Measurements from ENCODE around the gene CNGA1. TPM values are rescaled to one million over a fixed set of nuclear protein-coding genes. Genes with fewer than 3 reads are reported as not detected.
A peak's percentile ranks its signal among the peaks of the same experiment; 100 is the strongest.

Gene CNGA1
- 1.3 TPM for total RNA-seq
- long read RNA-seq, partial matches to known transcripts: 0 of 1 reads
- long read RNA-seq, other reads (novel, unspliced or antisense): 1 of 1 reads

GRCh38 chr4:48016141-48017107 lies at the start of gene CNGA1, which contains the start of gene NIPAL1:
TSS of gene CNGA1 (minus strand) at chr4:48016681. CDS start at chr4:47952689, 63,992 bp downstream.
TSS of gene NIPAL1 (plus strand) at chr4:48016772. CDS start at chr4:48016840, 68 bp downstream.
- peak; percentile 90 for DNase-seq (ENCODE audit: low spot score)

- no peak for DNase-seq (ENCODE audit: low spot score)
Measured at GRCh38 chr4:48065587-48066052, 49.1 kb upstream of the CNGA1 start.

DNA sequence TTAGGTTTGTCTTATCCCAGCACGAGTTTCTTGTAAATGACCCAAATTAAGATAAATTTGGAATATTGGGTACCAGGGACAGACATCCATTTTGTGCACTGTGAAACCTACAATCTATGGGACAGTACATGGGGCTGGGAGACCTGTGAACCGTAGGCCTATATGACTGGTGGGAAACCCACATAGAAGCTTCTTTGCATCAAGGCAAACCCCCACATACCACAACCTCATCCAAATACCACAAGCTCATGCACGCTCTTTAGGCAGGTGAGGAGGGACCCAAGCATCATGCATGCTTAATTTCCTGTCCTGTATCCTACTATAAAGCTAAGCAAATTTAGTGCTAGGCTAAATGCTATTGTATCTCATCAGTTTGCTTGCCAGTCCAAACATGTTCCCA lies 47.9 kb upstream of the CNGA1 start:
- no peak for DNase-seq (ENCODE audit: low spot score)

- no peak for DNase-seq (ENCODE audit: low spot score)
Measured at GRCh38 chr4:48058617-48059530, 42.4 kb upstream of the CNGA1 start.

- no peak for DNase-seq (ENCODE audit: low spot score)
Measured at GRCh38 chr4:48051078-48051477, 34.6 kb upstream of the CNGA1 start.

GRCh38 chr4:48049483-48049882 lies 33.0 kb upstream of the CNGA1 start:
- DNase-seq (ENCODE audit: low spot score): no peak

DNA sequence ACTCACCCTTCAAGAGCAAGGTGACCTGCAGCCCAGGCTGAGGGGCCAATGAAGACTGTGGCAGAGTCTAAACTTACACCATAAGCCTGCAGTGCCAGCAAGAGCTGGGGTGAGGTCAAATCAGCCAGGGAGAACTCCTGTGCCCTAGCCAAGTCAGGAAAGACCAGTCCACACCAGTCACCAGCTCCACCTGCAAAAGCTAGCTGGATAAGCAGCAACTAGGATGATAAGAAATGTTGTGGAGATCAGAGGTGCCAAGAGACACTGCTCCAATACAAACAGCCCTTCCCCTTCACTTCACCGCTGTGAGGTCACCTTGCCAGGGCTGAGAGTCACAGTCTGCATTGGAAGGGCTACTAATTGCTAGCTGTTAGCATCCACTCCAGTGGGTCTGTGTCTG lies 31.4 kb upstream of the CNGA1 start:
- no peak for DNase-seq (ENCODE audit: low spot score)

DNA sequence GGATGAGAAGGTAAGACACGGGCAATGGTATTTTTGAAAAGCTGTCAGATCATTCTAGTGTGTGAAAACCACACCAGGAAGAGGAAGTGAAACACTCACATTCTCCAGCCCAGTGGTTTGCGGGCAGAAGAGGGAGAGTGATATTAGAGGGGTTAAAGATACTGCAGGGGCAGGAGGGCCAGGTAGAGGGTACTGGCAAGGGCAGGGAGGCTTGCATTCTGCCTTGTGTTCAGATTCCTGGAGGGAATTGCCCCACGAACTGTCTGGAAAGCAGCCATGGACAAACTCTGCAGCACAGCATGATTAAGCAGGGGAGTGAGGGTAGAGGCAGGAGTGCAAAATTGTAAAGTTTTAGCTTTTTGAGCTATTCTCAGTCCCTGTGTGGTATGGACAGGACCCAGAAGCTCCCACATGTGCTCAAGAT lies 31.0 kb upstream of the CNGA1 start:
- DNase-seq (ENCODE audit: low spot score): no peak

GRCh38 chr4:48046059-48046458 lies 29.6 kb upstream of the CNGA1 start:
- DNase-seq (ENCODE audit: low spot score): no peak

- DNase-seq (ENCODE audit: low spot score): no peak
Measured at GRCh38 chr4:48044298-48044697, 27.8 kb upstream of the CNGA1 start.

GRCh38 chr4:48043504-48043903 lies 27.0 kb upstream of the CNGA1 start:
- DNase-seq (ENCODE audit: low spot score): no peak

- DNase-seq (ENCODE audit: low spot score): no peak
Measured at GRCh38 chr4:48042979-48043461, 26.5 kb upstream of the CNGA1 start.

DNA sequence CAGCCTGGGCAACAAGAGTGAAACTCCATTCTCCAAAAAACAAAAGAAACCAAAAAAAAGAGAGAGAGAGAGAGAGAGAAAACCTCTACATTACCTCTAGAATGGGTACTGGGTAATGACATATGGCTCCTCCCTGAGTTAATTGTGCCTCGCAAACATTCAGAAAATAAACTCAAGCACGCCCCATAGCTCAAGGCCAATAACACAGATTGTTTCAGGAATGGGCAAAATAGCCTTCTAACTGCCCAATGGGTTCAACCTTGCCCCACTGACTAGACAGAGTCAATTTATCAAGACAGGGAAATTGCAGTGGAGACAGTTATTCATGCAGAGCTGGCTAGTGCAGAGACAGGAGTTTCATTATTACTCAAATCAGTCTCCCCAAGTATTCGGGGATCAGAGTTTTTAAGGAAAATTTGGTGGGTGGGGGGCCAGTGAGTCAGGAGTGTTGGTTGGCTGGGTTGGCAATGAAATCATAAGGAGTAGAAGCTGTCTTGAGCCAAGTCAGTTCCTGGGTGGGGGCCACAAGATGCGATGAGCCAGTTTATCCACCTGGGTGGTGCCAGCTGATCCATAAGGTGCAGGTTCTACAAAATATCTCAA lies 25.2 kb upstream of the CNGA1 start:
- no peak for DNase-seq (ENCODE audit: low spot score)

GRCh38 chr4:48039561-48039960 lies 23.1 kb upstream of the CNGA1 start:
- no peak for DNase-seq (ENCODE audit: low spot score)

DNA sequence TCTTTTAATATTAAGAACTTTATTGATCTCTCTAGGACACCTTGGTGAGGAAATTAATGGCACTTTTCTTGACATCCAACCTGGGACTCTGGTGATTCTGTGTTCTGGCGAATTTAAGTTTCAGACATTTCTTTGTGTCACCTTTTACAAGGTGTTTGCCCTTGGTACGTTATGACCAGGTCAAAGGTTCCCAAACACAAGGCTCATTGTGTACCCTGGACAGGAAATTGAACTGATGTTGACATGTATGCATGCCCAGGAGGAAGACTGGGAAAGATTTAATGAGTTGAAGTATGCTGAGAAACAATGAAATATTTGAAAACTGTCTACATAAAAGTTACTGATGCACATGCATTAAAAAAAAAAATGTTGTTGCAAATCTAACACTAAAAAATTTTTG lies 22.2 kb upstream of the CNGA1 start:
- DNase-seq (ENCODE audit: low spot score): no peak

GRCh38 chr4:48037117-48037462 lies 20.6 kb upstream of the CNGA1 start:
- DNase-seq (ENCODE audit: low spot score): no peak

DNA sequence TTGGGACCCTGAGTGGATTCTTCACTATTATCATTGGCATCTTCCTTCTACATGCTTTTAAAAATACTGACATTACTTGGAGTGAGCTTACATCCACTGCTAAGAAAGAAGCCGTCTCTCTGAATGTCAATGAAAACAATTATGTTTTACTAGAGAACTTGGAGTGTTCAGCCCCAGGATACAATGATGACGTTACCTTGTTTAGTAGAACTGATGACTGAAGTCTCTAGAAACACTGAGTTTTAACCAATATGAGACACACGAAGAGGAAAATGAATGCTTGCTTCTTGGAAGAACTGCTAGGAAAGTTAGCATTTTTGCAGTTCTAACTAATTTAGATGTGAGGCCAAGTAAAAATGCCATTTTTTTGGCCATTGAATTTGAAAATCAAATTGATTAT lies 19.5 kb upstream of the CNGA1 start:
- DNase-seq (ENCODE audit: low spot score): no peak

DNA sequence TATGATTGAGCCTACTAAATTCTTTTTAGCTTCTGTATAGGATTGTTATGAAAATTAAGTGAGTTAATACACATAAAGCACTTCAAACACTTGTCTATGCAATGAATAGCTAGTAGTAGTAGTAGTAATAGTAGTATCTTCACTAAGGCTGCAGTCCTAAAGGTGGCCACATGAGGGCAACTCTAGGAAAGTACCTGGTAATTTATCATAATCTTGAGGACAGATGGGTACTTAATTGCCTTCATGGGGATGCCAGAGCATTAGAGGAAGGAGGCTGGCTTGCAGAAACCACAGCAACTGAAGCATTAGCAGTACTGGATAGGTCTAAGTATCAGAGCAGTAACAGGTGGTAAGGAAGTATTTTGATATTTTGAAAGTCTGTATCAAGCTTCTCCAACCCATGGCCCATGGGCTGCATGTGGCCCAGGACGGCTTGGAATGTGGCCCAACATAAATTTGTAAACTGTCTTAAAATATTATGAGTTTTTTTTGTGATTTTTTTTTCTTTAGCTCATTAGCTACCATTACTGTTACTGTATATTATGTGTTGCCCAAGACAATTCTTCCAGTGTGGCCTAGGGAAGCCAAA lies 17.4 kb upstream of the CNGA1 start:
- DNase-seq (ENCODE audit: low spot score): no peak

DNA sequence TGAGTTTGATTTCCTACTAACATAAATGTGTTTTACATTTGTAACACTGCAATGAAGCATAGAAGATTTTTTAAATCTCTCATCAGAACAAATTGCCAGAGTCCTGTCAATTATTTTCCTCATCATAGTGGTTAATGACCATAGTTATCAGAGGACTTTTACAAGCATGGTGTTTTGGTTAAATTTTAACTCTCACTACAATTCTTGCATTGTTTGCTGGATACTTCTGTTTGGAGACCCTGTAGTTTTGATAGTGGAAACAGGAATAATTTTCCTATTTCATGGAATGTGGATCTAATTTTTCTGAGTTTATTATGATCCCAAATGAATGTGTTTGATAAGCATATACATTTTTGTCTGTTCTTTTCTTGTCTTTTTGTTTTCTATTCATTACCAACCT lies 16.9 kb upstream of the CNGA1 start:
- DNase-seq (ENCODE audit: low spot score): no peak

DNA sequence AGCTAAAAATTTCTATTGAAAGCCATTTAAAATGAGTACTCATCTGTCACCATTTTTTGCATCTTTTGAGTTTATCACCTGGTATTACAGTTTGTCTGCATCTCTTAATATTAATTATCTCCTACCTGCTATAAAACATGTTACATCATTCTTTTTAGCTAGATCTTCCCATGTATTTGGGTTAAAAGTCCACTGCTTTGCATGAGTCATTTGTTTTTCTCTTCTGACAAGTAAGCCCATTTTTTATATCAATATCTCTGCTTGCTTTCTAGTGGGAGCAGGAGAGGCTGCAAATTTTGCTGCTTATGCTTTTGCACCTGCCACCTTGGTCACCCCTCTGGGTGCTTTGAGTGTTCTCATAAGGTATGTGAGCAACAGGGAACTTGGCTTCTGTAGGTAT lies 16.2 kb upstream of the CNGA1 start:
- no peak for DNase-seq (ENCODE audit: low spot score)

Measured in mesenteric fat pad (tissue), 1 donor.